MM.1S (cell line): ENCODE measurements around the gene SYCN.

Source experiments
- DNase-seq: peaks from one replicate; pipeline ENCODE4 v3.0.0-alpha.2; 2015
- H2AFZ ChIP-seq: fragments of 300-600 bp; sonication (generic); 2 replicates; pipeline ENCODE4 v1.6.0; 2016; ENCODE audit warnings: antibody characterized with exemption, low read length
- H3F3A ChIP-seq: fragments of 300-600 bp; sonication (generic); 2 replicates; pipeline ENCODE4 v1.6.1; 2016; ENCODE audit warnings: mild to moderate bottlenecking, antibody characterized with exemption, low read length, moderate library complexity, mixed read lengths; ENCODE audit not compliant: insufficient read depth
- H3K27ac ChIP-seq: fragments of 300-600 bp; sonication (generic); 2 replicates; pipeline ENCODE4 v1.5.1; 2016; ENCODE audit warnings: mild to moderate bottlenecking, low read length
- H3K27me3 ChIP-seq: fragments of 300-600 bp; sonication (generic); replicated peaks from 2 replicates; pipeline ENCODE4 v1.6.0; 2016; ENCODE audit warnings: low read length; ENCODE audit not compliant: insufficient read depth
- H3K36me3 ChIP-seq: fragments of 300-600 bp; sonication (generic); replicated peaks from 2 replicates; pipeline ENCODE4 v1.6.1; 2016; ENCODE audit warnings: mild to moderate bottlenecking, low read length, mixed read lengths; ENCODE audit not compliant: insufficient read depth
- H3K4me1 ChIP-seq: fragments of 300-600 bp; sonication (generic); 2 replicates; pipeline ENCODE4 v1.6.1; 2016; ENCODE audit warnings: low read length, mixed read lengths
- H3K4me2 ChIP-seq: fragments of 300-600 bp; sonication (generic); 2 replicates; pipeline ENCODE4 v1.6.0; 2016; ENCODE audit warnings: low read depth, low read length
- H3K4me3 ChIP-seq: fragments of 300-600 bp; sonication (generic); 2 replicates; pipeline ENCODE4 v1.5.1; 2016; ENCODE audit warnings: low read length, mixed read lengths
- H3K79me2 ChIP-seq: fragments of 300-600 bp; sonication (generic); 2 replicates; pipeline ENCODE4 v1.6.1; 2016; ENCODE audit warnings: mixed run types, low read length, mixed read lengths
- H3K9ac ChIP-seq: fragments of 300-600 bp; sonication (generic); 2 replicates; pipeline ENCODE4 v1.6.1; 2016; ENCODE audit warnings: low read length, mixed read lengths
- H3K9me2 ChIP-seq: fragments of 300-600 bp; sonication (generic); replicated peaks from 2 replicates; pipeline ENCODE4 v1.6.1; 2016; ENCODE audit warnings: mild to moderate bottlenecking, low read length, mixed read lengths; ENCODE audit not compliant: insufficient read depth
- H3K9me3 ChIP-seq: fragments of 300-600 bp; sonication (generic); replicated peaks from 2 replicates; pipeline ENCODE4 v1.6.1; 2016; ENCODE audit warnings: mild to moderate bottlenecking, low read length, mixed read lengths; ENCODE audit not compliant: insufficient read depth
- H4K20me1 ChIP-seq: fragments of 300-600 bp; sonication (generic); 2 replicates; pipeline ENCODE4 v1.6.1; 2016; ENCODE audit warnings: mild to moderate bottlenecking, low read length, moderate library complexity, mixed read lengths; ENCODE audit not compliant: insufficient read depth
- CTCF ChIP-seq: fragments of 300-600 bp; sonication (generic); IDR thresholded peaks from 2 replicates; pipeline ENCODE4 v1.5.1; 2016; ENCODE audit warnings: antibody characterized with exemption, low read length, mixed read lengths
- EZH2 ChIP-seq: fragments of 300-600 bp; sonication (generic); optimal IDR thresholded peaks from 2 replicates; pipeline ENCODE3; 2017; ENCODE audit warnings: low read depth, mild to moderate bottlenecking, antibody characterized with exemption, low read length, mixed read lengths
- EZH2phosphoT487 ChIP-seq: fragments of 300-600 bp; sonication (generic); IDR thresholded peaks from 2 replicates; pipeline ENCODE4 v1.6.1; 2018; ENCODE audit warnings: antibody characterized with exemption, low read length

The SYCN gene

DNA sequence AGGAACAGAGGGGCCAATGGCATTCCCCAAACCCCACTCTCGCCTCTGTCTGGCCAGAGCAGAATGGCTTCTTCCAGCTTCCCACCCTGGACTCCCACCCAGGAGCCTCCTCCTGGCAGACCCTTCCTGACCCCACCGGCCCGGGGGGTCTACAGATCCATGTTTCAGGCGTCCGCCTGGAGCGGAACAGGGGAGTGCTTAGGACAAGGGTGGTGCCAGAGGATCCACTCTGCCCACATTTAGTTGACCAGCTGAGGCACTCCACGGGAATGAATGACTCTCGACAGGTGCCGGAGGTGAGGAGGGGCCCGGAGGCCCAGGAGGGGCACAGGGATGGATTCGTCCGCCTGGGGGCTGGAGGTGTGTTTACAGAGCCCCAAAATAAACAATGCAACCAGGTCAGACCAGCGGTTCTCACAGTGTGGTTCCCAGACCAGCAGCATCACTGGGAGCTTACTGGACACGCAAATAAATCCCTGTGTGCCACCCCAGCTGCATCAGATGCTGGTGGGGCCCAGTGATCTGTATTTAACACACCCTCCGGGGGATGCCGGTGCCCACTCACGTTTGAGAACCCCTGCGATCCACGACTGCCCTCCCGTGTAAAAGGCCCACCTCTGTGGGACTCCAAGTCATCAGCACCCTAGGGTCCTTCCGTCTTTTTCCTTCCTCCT, 22.4 kb downstream of the SYCN start:
- Histone ChIP-seq H3K4me1 (no peaks in the 10 kb centered on the region), H3F3A (no peaks in the 10 kb centered on the region), H3K36me3 (no peaks in the 10 kb centered on the region), H3K9ac (no peak overlapping the region), H3K4me3 (no peak overlapping the region), H3K9me3 (no peaks in the 10 kb centered on the region), H2AFZ (no peak overlapping the region), H4K20me1 (no peaks in the 10 kb centered on the region), H3K27me3 (no peaks in the 10 kb centered on the region), H3K4me2 (no peak overlapping the region), H3K9me2 (no peaks in the 10 kb centered on the region), H3K79me2 (no peaks in the 10 kb centered on the region), H3K27ac (no peak overlapping the region)
- TF ChIP-seq CTCF (no peak), EZH2 (no peak), EZH2phosphoT487 (no peak)
- DNase-seq, result no peak

DNA sequence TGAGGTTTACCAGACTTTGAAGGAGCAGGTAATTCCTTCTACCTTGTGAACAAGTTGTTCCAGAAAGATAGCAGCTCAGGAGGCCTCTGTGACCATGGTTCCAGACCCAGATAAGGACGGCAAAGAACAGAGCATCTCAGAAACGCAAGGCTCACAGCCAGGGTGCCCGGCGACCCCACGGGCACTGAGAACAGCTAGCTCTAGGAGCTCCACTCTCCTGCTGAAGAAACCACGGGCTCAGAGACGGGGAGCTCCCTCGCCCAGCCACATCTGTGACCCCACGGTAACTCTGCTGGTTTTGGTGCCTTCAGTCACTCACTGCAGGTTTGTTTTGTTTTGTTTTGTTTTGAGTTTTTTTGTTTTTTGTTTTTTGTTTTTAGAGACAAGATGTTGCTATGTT, 23.3 kb downstream of the SYCN start:
- Histone ChIP-seq H3K27ac (no peak overlapping the region), H3K36me3 (no peaks in the 10 kb centered on the region), H3K27me3 (no peaks in the 10 kb centered on the region), H3F3A (no peaks in the 10 kb centered on the region), H3K4me3 (no peak overlapping the region), H3K9me2 (no peaks in the 10 kb centered on the region), H3K9me3 (no peaks in the 10 kb centered on the region), H3K79me2 (no peaks in the 10 kb centered on the region), H3K4me2 (no peak overlapping the region), H2AFZ (no peak overlapping the region), H3K4me1 (no peaks in the 10 kb centered on the region), H4K20me1 (no peaks in the 10 kb centered on the region), H3K9ac (no peak overlapping the region)
- no peak for DNase-seq
- no peak for TF ChIP-seq EZH2phosphoT487
- no peak for TF ChIP-seq CTCF
- TF ChIP-seq EZH2, result no peak

DNA sequence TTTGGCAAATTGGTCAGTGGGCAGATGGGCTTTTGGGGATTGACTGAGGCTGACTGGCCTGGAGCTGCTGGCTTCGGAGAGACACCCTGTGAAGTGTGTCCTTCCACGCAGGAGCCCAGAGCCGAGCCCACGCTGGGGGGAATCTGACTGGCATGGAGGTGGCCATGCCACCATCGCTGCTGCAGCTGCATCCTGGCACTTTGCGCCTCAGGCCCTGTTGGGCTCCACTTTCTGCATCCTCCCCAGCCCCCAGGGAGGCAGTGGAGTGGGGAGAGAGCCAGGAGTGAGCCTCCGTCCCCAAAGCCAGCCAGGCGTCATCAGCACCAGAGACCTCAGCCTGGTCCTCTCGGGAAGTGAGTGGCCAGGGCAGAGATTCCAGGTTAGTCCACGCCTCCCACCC, 24.3 kb downstream of the SYCN start:
- H3K9ac ChIP-seq, result no peak overlapping the region

More for the DNA sequence above, 24.3 kb downstream of the SYCN start:
- Histone ChIP-seq H2AFZ (no peak overlapping the region), H3F3A (no peaks in the 10 kb centered on the region), H3K79me2 (no peaks in the 10 kb centered on the region), H3K4me2 (no peak overlapping the region), H4K20me1 (no peaks in the 10 kb centered on the region), H3K4me3 (no peak overlapping the region), H3K27ac (no peak overlapping the region), H3K4me1 (no peaks in the 10 kb centered on the region), H3K36me3 (no peaks in the 10 kb centered on the region), H3K9me2 (no peaks in the 10 kb centered on the region), H3K27me3 (no peaks in the 10 kb centered on the region), H3K9me3 (no peaks in the 10 kb centered on the region)
- TF ChIP-seq EZH2phosphoT487 (no peak), CTCF (no peak), EZH2 (no peak)
- no peak for DNase-seq
